ENCODE results near the gene PITX3. TPM values are rescaled to one million over a fixed set of nuclear protein-coding genes. Genes with fewer than 3 reads are reported as not detected.
A peak's percentile ranks its signal among the peaks of the same experiment; 100 is the strongest.

The PITX3 gene
- total and polyA plus RNA-seq, 2 donors = 0.08 to 0.32 TPM

GRCh38 chr10:102245082-102245931 is 4.0 kb upstream of the PITX3 start, which contains the start of gene GBF1:
GBF1 (plus strand) TSS chr10:102245532; CDS start chr10:102258939, 13,407 bp downstream.
- H3K4me3 ChIP-seq (ENCODE audit: low read depth, low read length) = peak within 1 kb of the TSS; percentile 62
- peaks cover 1% of the 10 kb centered on the region for H3K4me1 ChIP-seq (ENCODE audit: insufficient read depth)
- WGBS = under 1% methylated on average over 47 of the region's 47 CpGs
- peak; percentile 100 for DNase-seq (ENCODE audit: extremely low spot score)
- no peaks in the 10 kb centered on the region for H3K36me3 ChIP-seq (ENCODE audit: insufficient read depth)
- peak within 1 kb of the TSS; percentile 77 for H3K27ac ChIP-seq (ENCODE audit: low read depth)

GRCh38 chr10:102243309-102243708 is 2.0 kb upstream of the PITX3 start:
- WGBS = 70% methylated on average over 2 of the region's 2 CpGs
- DNase-seq (ENCODE audit: extremely low spot score) = no peak
- Histone ChIP-seq H3K4me3 (ENCODE audit: low read depth, low read length) (no peak overlapping the region), H3K27ac (ENCODE audit: low read depth) (no peak overlapping the region), H3K4me1 (ENCODE audit: insufficient read depth) (peaks cover 1% of the 10 kb centered on the region), H3K36me3 (ENCODE audit: insufficient read depth) (no peaks in the 10 kb centered on the region)

GRCh38 chr10:102242118-102242485 is 790 bp upstream of the PITX3 start:
- 25% methylated on average over 7 of the region's 7 CpGs for WGBS
- Histone ChIP-seq H3K4me3 (ENCODE audit: low read depth, low read length) (no peak overlapping the region), H3K27ac (ENCODE audit: low read depth) (no peak overlapping the region), H3K4me1 (ENCODE audit: insufficient read depth) (no peaks in the 10 kb centered on the region), H3K36me3 (ENCODE audit: insufficient read depth) (no peaks in the 10 kb centered on the region)
- DNase-seq (ENCODE audit: extremely low spot score) = no peak

- H3K4me1 ChIP-seq (ENCODE audit: insufficient read depth) = no peaks in the 10 kb centered on the region
- H3K4me3 ChIP-seq (ENCODE audit: low read depth, low read length) = peak overlapping the region; percentile 43
- no peaks in the 10 kb centered on the region for H3K36me3 ChIP-seq (ENCODE audit: insufficient read depth)
- no peak overlapping the region for H3K27ac ChIP-seq (ENCODE audit: low read depth)
- DNase-seq (ENCODE audit: extremely low spot score) = no peak
- WGBS = under 1% methylated on average over 20 of the region's 20 CpGs
Measured at GRCh38 chr10:102241032-102241443, 274 bp downstream of the PITX3 start.

GRCh38 chr10:102240467-102241031 is 763 bp downstream of the PITX3 start:
- Histone ChIP-seq H3K4me1 (ENCODE audit: insufficient read depth) (no peaks in the 10 kb centered on the region), H3K27ac (ENCODE audit: low read depth) (no peak overlapping the region), H3K36me3 (ENCODE audit: insufficient read depth) (no peaks in the 10 kb centered on the region), H3K4me3 (ENCODE audit: low read depth, low read length) (peak overlapping the region; percentile 43)
- no peak for DNase-seq (ENCODE audit: extremely low spot score)
- 27% methylated on average over 39 of the region's 39 CpGs for WGBS

GRCh38 chr10:102237711-102238252 is 3.5 kb downstream of the PITX3 start:
- WGBS = 56% methylated on average over 4 of the region's 4 CpGs
- no peak for DNase-seq (ENCODE audit: extremely low spot score)
- H3K36me3 ChIP-seq (ENCODE audit: insufficient read depth) = no peaks in the 10 kb centered on the region
- H3K4me1 ChIP-seq (ENCODE audit: insufficient read depth) = no peaks in the 10 kb centered on the region
- no peak overlapping the region for H3K4me3 ChIP-seq (ENCODE audit: low read depth, low read length)
- no peak overlapping the region for H3K27ac ChIP-seq (ENCODE audit: low read depth)

- Histone ChIP-seq H3K4me3 (ENCODE audit: low read depth, low read length) (no peak overlapping the region), H3K27ac (ENCODE audit: low read depth) (no peak overlapping the region), H3K4me1 (ENCODE audit: insufficient read depth) (no peaks in the 10 kb centered on the region), H3K36me3 (ENCODE audit: insufficient read depth) (no peaks in the 10 kb centered on the region)
- 35% methylated on average over 8 of the region's 8 CpGs for WGBS
- DNase-seq (ENCODE audit: extremely low spot score) = no peak
Measured at GRCh38 chr10:102236006-102236405, 5.3 kb downstream of the PITX3 start.

- Histone ChIP-seq H3K4me3 (ENCODE audit: low read depth, low read length) (no peak overlapping the region), H3K36me3 (ENCODE audit: insufficient read depth) (no peaks in the 10 kb centered on the region), H3K27ac (ENCODE audit: low read depth) (no peak overlapping the region), H3K4me1 (ENCODE audit: insufficient read depth) (no peaks in the 10 kb centered on the region)
- 92% methylated on average over 1 of the region's 1 CpG for WGBS
- DNase-seq (ENCODE audit: extremely low spot score) = no peak
Measured at GRCh38 chr10:102235598-102235920, 5.8 kb downstream of the PITX3 start.

GRCh38 chr10:102234888-102235597 is 6.3 kb downstream of the PITX3 start:
- Histone ChIP-seq H3K4me3 (ENCODE audit: low read depth, low read length) (no peak overlapping the region), H3K4me1 (ENCODE audit: insufficient read depth) (no peaks in the 10 kb centered on the region)

GRCh38 chr10:102233997-102234396 is 7.3 kb downstream of the PITX3 start:
- no peaks in the 10 kb centered on the region for H3K4me1 ChIP-seq (ENCODE audit: insufficient read depth)
- H3K36me3 ChIP-seq (ENCODE audit: insufficient read depth) = no peaks in the 10 kb centered on the region
- H3K4me3 ChIP-seq (ENCODE audit: low read depth, low read length) = no peak overlapping the region
- no peak overlapping the region for H3K27ac ChIP-seq (ENCODE audit: low read depth)
- WGBS = 56% methylated on average over 1 of the region's 1 CpG
- no peak for DNase-seq (ENCODE audit: extremely low spot score)

More at GRCh38 chr10:102234888-102235597, 6.3 kb downstream of the PITX3 start:
- DNase-seq (ENCODE audit: extremely low spot score) = no peak
- Histone ChIP-seq H3K27ac (ENCODE audit: low read depth) (no peak overlapping the region), H3K36me3 (ENCODE audit: insufficient read depth) (no peaks in the 10 kb centered on the region)
- WGBS = 60% methylated on average over 12 of the region's 12 CpGs

- Histone ChIP-seq H3K36me3 (ENCODE audit: insufficient read depth) (no peaks in the 10 kb centered on the region), H3K4me3 (ENCODE audit: low read depth, low read length) (peak overlapping the region; percentile 35), H3K4me1 (ENCODE audit: insufficient read depth) (no peaks in the 10 kb centered on the region), H3K27ac (ENCODE audit: low read depth) (no peak overlapping the region)
- DNase-seq (ENCODE audit: extremely low spot score) = no peak
- WGBS = 15% methylated on average over 76 of the region's 76 CpGs
Measured at GRCh38 chr10:102231357-102232318, 9.7 kb downstream of the PITX3 start.

GRCh38 chr10:102230861-102231356 is 10.4 kb downstream of the PITX3 start:
- no peak overlapping the region for H3K27ac ChIP-seq (ENCODE audit: low read depth)
- H3K4me1 ChIP-seq (ENCODE audit: insufficient read depth) = no peaks in the 10 kb centered on the region
- peak overlapping the region; percentile 35 for H3K4me3 ChIP-seq (ENCODE audit: low read depth, low read length)
- H3K36me3 ChIP-seq (ENCODE audit: insufficient read depth) = no peaks in the 10 kb centered on the region
- WGBS = 1% methylated on average over 52 of the region's 52 CpGs
- DNase-seq (ENCODE audit: extremely low spot score) = no peak
